Left kidney (tissue), 2 donors: Measurements from ENCODE around the gene PRKCD. TPM values are rescaled to one million over a fixed set of nuclear protein-coding genes. Genes with fewer than 3 reads are reported as not detected.

Source experiments
- DNase-seq: peaks from one replicate; pipeline ENCODE4 v3.0.0-alpha.2; 2013
- polyA plus RNA-seq: library from polyadenylated mRNA; unstranded; fragments of 120-200 nt; gene quantifications from one replicate; pipeline ENCODE4 v1.2.1, GENCODE V29; 2013; ENCODE audit not compliant: insufficient read length

Gene PRKCD
- polyA plus RNA-seq, 1 donor: 20.3 TPM

- DNase-seq: no peak
Observed at GRCh38 chr3:53190659-53191058, 29.6 kb downstream of the PRKCD start.

- no peak for DNase-seq
Observed at GRCh38 chr3:53191836-53192480, 30.9 kb downstream of the PRKCD start.

DNA sequence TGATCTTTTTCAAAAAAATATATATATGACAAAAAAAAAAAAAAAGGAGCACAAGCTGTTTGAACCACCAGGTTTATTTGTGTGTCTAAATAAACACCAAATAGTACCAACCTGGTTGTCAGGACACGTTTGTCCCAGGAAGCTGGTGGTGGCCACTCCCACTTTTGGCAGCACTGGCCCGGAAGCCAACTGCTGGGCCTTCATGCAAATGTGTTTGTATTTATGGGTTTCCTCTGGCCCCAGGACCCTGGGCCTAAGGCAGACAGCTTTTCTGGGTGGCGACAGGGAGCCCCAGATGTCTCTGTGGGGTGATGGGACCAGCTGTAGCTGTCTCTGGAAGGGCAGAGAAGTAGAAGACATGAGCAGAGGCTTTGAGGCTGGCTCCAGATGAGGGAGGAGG lies 31.6 kb downstream of the PRKCD start:
- DNase-seq: no peak

- peak; percentile 61 for DNase-seq
Observed at GRCh38 chr3:53193466-53194209, 32.6 kb downstream of the PRKCD start.

DNA sequence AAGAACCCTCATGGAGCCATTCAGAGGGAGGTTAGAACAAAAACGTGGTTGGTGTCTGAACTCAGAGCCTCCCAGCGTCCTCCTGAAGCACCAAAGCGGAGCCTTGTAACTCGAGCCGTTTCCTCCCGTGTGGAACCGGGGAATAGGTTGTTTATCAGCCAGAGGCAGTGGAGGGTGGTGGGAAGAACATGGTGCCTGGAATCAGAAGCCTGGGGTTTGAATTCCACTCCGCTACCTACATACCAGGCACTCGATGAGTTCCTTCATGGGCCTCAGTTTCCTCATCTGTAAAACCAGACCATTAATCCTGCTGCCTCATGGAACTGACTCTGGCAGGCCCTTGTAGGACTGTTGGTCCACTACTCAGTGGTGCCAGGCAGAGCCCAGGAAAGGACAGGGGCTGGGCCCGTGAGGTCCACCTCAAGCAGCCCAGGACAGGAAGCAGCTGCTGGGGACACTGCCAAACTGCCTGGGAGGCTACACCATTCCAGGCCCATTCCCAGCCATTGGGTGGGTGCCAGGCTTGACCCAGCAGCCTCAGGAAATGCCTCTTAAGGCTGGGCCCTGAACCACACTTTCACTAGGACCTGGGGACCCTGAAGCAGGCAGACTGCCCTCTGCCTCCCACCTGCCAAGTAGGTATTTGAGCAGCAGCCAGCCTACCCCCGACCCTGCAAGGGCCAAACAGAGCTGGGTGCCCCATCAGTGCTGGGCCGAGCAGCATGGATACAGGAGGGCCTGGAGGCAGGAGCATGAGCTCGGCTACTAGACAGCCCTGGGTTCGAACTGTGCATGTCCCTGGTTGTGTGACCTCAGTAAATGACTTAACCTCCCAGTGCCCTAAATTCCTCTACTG lies 33.4 kb downstream of the PRKCD start:
- DNase-seq: peak; percentile 87

DNA sequence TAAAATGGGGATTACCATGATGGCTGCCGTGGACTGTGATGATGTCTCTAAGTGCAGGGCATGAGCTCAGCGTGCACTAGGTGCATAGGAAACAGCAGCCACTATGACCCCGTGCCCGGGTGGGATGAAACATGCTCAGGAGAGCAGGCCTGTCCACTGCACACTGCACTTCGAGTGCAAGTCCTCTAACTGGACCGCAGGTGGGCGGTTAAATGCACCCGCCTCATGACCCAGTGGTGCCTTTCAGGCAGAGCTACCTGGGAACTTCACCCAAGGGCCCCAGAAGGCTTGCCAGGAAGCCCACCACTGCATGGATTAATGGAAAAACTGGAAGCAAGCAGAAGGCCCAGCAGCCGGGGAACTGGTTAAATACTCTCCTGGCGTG lies 34.0 kb downstream of the PRKCD start:
- no peak for DNase-seq

GRCh38 chr3:53195602-53196574 lies 34.9 kb downstream of the PRKCD start:
- DNase-seq: peak; percentile 53

GRCh38 chr3:53196575-53197407 lies 35.8 kb downstream of the PRKCD start:
- DNase-seq: no peak

DNA sequence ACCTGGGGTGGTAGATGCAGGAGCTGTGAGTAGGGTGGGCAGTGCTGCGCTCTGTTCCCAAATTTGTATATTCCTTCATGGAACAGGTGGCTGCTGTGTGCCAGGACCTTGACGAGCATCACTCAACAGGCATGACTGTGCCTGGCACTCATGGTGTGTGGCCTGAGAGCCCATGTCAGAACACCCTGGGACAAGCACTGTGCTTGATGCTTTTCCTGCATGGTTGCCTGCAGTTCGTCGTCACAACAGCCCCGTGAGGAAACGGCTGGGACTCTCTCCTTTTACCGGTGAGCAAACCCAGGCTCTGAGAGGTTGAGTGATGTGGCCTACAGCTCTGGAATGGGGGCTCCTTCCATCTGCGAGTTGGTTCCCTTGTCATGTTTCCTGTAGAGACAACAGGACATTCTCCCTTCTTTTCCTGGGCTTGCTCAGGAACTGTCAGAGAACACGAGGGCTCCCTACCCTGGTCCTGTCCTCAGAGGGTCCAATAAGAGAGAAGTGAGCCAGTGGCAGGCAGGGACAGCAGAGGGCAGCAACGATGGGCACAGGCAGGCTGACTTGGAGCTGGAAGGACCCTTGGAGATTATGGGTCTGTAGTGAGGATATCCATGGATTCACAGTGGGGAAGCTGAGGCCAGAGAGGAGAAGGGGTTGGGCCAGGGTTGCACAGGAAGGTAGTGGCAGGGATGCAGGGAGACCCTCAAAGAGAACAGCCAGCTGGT lies 37.4 kb downstream of the PRKCD start:
- DNase-seq: no peak

GRCh38 chr3:53198996-53199395 lies 38.0 kb downstream of the PRKCD start:
- DNase-seq: no peak

- no peak for DNase-seq
Observed at GRCh38 chr3:53199834-53200233, 38.8 kb downstream of the PRKCD start.

GRCh38 chr3:53200501-53201498 lies 39.8 kb downstream of the PRKCD start:
- no peak for DNase-seq

DNA sequence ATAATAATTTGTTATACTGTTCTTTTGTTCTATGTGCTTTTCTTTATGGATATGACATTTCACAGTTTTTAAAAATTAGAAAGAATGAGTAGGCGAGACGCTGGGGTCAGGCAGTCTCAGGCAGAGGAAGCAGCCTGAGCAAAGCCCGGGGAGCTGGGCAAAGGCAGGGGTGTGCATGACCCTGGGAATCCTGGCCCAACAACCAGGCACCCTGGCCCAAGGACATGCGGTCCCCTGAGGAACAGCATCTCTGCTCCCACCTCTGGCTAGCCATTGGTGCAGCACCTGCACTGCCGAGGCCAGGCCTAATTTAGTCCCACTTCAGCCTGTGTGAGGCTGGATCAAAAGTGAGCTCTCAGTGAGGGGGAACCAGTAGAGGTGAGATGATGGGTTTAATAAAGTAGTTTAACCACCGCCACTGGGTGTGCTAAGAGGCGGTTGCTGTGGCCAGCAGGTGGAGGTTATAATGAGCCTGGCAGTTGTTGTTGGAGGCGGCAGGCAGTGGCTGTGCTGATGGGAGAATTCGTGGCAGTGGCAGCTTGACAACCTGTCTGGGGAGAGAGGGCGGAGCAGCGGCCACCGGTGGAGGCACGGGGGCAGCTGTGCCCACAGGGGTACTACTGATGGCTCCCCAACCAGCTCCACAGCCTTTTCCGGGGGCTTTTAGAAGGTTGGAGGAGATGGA lies 41.5 kb downstream of the PRKCD start:
- no peak for DNase-seq

DNA sequence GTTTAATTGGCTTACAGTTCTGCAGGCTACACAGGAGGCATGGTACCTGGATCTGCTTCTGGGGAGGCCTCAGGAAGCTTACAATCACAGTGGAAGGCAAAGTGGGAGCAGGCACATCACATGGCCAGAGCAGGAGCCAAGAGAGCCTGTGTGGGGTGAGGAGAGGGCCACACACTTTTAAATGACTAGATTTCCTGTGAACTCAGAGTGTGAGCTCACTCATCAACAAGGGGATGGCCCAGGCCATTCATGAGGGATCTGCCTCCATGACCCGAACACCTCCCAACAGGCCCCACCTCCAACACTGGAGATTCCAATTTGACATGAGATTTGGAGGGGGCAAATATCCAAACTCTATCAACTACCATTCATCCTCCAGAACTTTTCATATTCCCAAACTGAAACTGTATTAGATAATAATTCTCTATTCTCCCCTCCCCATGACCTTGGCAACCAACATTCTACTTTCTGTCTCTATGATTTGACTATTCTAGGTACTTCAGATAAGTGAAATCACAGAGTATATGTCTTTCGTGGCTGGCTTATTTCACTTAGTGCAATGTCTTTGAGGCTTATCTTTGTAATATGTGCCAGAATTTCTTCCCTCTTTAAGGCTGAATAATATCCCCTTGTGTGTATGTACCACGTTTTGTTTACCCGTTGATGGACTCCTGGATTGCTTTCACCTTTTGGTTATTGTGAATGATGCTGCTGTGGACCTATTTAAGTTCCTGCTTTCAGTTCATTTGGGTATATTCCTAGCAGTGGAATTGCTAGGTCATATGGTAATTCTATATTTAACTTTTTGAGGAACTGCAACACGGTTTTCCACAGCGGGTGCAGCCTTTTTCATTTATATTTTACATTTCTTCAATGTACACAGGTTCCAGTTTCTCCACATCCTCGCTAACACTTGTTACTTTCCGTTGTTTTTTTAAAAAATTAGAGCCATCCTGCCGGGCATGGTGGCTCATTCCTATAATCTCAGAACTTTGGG lies 51.0 kb downstream of the PRKCD start:
- no peak for DNase-seq

- DNase-seq: no peak
Observed at GRCh38 chr3:53213276-53213675, 52.3 kb downstream of the PRKCD start.

DNA sequence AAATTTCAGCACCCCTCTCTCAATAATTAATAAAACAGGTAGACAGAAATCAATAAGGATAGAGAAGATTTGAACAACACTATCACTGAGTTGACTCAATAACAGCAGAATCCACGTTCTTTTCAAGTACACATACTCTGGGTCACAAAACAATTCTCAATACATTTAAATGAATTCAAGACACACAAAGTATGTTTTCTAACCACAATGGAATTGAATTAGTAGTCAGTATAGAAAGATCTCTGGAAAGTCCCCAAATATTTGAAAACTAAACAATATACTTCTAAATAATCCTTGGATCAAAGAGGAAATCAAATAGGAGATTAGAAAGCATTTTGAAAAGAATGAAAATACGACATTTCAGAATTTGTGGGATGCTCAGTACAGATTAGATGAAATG lies 54.8 kb downstream of the PRKCD start:
- no peak for DNase-seq

- DNase-seq: no peak
Observed at GRCh38 chr3:53216723-53217122, 55.7 kb downstream of the PRKCD start.
